Bronchial epithelial cell (primary cell): ENCODE measurements around the gene SF3A2. TPM values are rescaled to one million over a fixed set of nuclear protein-coding genes. Genes with fewer than 3 reads are reported as not detected.
A peak's percentile ranks its signal among the peaks of the same experiment; 100 is the strongest.

Experiments used
- DNase-seq: peaks from one replicate; pipeline ENCODE4 v3.0.0-alpha.2; 2010; ENCODE audit warnings: low read depth
- FAIRE-seq: peaks from 2 replicates; lab custom pipeline; 2011; peaks lifted over from hg19 to GRCh38; lab: Jason Lieb, UNC
- H3K27me3 ChIP-seq: 2 replicates; pipeline ENCODE4 v1.5.1; 2011; ENCODE audit warnings: low read length; ENCODE audit not compliant: control insufficient read depth, insufficient read depth
- H3K36me3 ChIP-seq: 2 replicates; pipeline ENCODE4 v1.5.1; 2011; ENCODE audit warnings: low read length; ENCODE audit not compliant: control insufficient read depth, insufficient read depth
- H3K4me3 ChIP-seq: 2 replicates; pipeline ENCODE4 v1.5.1; 2011; ENCODE audit warnings: mild to moderate bottlenecking, low read depth, low read length, control low read depth
- CTCF ChIP-seq: IDR thresholded peaks from 2 replicates; pipeline ENCODE4 v1.5.1; 2011; ENCODE audit warnings: mild to moderate bottlenecking, moderate library complexity, low read length, control low read depth, inconsistent platforms; ENCODE audit not compliant: insufficient read depth, severe bottlenecking
- total RNA-seq: library from RNA; depleted of rRNA; stranded (reverse); fragments of >200 nt; gene quantifications from 2 replicates; pipeline ENCODE4 v1.2.1, GENCODE V29; 2014

The SF3A2 gene
- total RNA-seq, 1 donor from 2014 or later, result 24.2 TPM

- FAIRE-seq (no peak), DNase-seq (no peak)
- TF ChIP-seq CTCF, result no peak
- Histone ChIP-seq H3K27me3 (no peaks in the 10 kb centered on the region), H3K36me3 (peaks cover 37% of the 10 kb centered on the region), H3K4me3 (no peak overlapping the region)
Observed at GRCh38 chr19:2221250-2221831, 15.3 kb upstream of the SF3A2 start.

- Histone ChIP-seq H3K27me3 (no peaks in the 10 kb centered on the region), H3K36me3 (peaks cover 33% of the 10 kb centered on the region), H3K4me3 (no peak overlapping the region)
- TF ChIP-seq CTCF, result peak; percentile 9
- FAIRE-seq, result no peak
- no peak for DNase-seq
Observed at GRCh38 chr19:2221918-2222317, 14.7 kb upstream of the SF3A2 start.

GRCh38 chr19:2223391-2223790 lies 13.2 kb upstream of the SF3A2 start:
- DNase-seq, result no peak
- no peak for FAIRE-seq
- no peak overlapping the region for H3K4me3 ChIP-seq
- H3K36me3 ChIP-seq, result peaks cover 32% of the 10 kb centered on the region
- TF ChIP-seq CTCF, result no peak
- no peaks in the 10 kb centered on the region for H3K27me3 ChIP-seq

- TF ChIP-seq CTCF, result no peak
- H3K4me3 ChIP-seq, result no peak overlapping the region
- FAIRE-seq, result no peak
- DNase-seq, result no peak
- H3K36me3 ChIP-seq, result peaks cover 34% of the 10 kb centered on the region
- H3K27me3 ChIP-seq, result no peaks in the 10 kb centered on the region
Observed at GRCh38 chr19:2223959-2224358, 12.7 kb upstream of the SF3A2 start.

GRCh38 chr19:2224754-2225349 lies 11.8 kb upstream of the SF3A2 start:
- no peak for TF ChIP-seq CTCF
- no peak overlapping the region for H3K4me3 ChIP-seq
- FAIRE-seq, result no peak
- H3K36me3 ChIP-seq, result peaks cover 37% of the 10 kb centered on the region
- no peak for DNase-seq
- H3K27me3 ChIP-seq, result no peaks in the 10 kb centered on the region
